Thyroid gland (tissue), 4 donors: ENCODE data around the gene MYCL.

Experiments
- CTCF ChIP-seq, 6 experiments: fragments of 200-600 bp in 3 of 6; fragments of 450-650 bp in 3 of 6; sonication (generic) in 3 of 6; IDR thresholded peaks; one replicate each; pipeline ENCODE4 v1.5.1; 2016 to 2019; ENCODE audit warnings: antibody characterized with exemption in 6 of 6, mild to moderate bottlenecking in 2 of 6, inconsistent platforms in 1 of 6, moderate library complexity in 1 of 6
- POLR2A ChIP-seq, 2 donors: fragments of 450-650 bp; IDR thresholded peaks; one replicate each; pipeline ENCODE4 v1.6.1; 2017; ENCODE audit warnings: antibody characterized with exemption in 2 of 2, mild to moderate bottlenecking in 2 of 2, moderate library complexity in 1 of 2

- TF ChIP-seq CTCF (IDR thresholded peaks at IDR 0.05) (no peak), POLR2A (IDR thresholded peaks at IDR 0.05) (no peak)
Measured at GRCh38 chr1:39901464-39901713, 328 bp downstream of the MYCL start.
